Fibroblast of upper back skin (primary cell): ENCODE results near the gene ACKR3.

ENCODE experiments used
- DNase-seq: peaks from one replicate; pipeline ENCODE4 v3.0.0-alpha.2; 2013

The ACKR3 gene

DNA sequence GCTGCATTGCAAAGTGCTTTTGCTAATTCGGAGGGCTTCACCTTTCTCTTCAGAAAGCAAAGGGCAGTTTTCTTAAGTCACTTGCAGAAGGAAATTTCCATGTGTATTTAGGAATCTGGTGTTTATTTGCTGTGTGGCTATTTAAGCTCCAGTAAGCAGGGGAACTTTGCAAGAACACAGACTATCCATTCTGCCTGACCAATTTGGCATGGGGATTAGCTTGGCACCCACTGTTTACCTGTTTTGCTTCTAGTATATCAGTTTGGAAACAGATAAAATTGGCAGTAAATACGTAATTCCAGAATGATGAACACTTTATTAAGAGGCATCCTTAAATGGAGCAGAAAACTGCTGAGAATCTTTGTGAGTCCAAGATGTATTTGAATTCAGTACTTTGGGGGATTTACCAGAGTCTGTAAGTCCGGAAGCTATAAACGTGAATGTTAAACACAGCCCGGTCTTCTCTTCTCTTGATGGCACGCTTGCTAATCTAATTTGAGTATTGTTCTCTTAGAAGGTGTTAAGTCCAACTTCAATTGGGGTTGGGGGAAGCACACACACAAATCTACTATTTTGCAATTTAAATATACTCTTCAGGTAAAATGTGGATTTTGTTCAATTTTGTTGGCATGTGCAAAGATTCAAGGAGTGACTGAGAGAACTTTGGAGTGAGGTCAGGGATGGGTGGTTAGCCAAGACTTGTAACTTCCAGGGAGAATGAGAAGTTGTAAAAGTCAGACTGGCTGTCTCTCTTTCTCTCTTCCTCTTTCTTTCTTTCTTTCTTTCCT, 650 bp downstream of the ACKR3 start:
- DNase-seq = no peak

DNA sequence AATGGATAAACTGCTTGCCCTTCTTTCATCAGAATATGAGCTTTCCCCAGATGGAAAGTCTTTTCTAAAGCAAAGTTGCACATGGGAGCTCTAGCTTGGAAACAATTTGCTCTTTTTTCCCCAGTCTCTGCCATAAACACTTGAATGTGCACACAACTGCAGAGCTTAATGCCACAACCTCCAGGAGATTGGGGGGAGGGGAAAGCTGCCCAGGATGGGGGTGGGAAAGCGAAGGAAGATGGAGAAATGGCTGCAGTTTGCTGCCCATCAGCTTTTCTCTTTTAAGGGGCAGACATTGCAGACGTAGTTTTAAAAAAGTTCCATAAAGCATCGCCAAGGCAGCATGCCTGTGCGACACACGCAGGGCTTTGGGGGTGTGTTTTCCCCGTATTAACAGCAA, 1.5 kb downstream of the ACKR3 start:
- no peak for DNase-seq

DNA sequence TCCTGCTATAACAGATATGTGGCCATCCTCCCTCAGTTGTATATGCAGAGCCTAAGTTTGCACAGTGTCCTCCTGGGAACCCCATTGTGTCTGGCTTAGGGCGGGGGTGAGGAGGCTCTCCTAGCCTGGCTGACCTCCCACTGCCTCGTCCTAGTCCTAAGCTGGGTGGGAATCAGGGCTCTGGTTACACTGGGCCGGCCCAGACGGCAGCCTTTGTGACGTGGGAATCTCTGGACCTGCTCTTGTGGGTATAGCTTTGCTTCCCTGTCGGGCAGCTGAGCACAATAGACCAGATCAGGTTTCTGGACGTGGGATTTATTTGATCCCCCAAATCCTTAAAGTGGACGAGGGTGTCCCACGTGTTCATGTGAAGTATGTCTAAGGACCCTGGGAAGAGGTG, 2.9 kb downstream of the ACKR3 start:
- no peak for DNase-seq

DNA sequence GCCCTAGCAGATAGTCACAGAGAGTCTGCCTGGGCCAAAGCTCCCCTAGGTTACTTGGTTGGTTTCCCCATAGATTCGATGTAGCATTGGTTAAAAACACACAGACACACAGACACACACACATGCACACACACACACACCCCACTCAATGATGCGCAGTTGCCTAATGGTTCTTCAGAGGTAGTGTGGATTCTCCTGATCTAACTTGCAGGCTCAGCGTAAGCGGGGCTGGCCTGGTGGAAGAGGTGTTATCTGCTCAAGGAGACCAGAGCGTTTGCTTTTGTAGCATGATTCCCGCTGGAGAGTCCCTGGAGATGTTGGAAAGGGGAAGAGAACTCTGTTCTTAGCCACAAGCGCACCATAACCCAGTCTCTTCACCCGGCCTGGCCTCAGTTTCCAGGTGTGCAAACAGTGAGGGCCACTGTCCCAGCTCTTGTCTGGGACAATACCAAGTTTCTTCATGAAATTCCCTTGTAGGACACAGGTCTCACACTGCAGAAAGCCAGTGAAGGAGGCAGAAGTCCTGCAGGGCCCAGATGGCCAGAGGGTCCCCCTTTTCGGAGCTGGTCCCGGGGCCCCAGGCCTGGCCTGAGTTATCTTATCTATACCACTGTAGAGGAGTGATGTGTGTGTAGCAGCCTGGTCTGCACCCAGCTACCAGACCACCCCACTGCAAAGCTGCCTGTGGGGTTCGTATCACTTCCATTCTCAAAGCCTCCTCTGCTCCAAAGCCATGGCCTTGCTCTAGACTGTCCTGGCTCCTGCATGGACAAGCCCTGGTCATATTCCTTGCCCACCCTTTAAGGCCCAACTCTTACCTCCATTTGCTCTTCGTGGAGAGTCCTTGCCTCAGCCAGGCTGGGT, 3.7 kb downstream of the ACKR3 start:
- DNase-seq = no peak

DNA sequence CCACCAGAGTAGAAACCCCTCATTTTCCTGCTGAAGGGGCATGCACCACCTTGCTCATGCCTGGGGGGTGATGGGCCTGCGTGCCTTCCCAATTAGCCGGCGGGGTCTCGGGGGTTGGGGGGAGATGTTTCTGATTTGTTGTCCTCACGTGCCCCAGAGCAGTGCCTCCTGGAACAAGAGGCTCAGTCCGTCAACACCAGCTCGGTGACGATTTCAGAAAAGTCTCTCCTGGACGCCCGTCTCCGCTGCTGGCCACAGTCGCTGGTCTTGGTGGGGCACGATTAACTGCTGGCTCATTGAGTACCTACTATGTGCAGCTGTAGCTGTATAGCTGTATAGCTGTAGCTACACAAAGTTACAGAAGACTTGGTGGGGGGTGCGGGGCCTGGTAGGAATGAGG, 4.4 kb downstream of the ACKR3 start:
- DNase-seq = no peak

DNA sequence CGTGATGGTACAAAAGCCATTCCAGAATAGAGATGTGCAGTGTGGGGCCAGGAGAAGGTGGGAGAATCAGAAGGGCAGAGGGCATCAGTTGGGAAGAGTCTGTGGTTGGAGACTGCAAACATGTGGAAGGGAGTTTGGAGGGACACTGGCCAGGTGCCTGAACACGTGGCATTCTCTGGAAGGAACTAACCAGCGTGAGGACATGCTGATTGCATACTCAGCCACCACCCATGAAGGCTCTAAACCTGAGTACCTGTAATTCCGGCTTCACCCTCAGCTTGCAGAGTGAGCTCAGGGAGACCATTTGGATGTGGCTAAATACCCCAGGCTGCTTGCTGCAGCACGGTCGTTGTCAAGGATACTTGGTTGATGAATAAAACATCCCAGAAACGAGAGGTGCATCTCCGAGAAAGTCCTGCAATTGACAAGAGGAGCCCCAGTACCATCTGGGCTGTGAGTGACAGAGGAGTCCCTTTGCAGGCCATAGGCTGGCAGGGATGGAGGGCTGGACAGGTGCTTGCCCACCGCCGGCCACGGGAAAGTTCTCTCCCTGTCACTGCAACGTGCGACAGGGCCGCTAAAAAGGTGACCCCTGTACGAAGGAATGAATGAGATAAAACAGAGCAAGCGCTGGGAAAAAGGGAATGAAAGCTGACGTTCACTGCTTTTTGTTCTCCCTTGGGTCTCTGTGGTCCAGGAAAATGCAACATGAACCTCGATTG, 5.0 kb downstream of the ACKR3 start:
- no peak for DNase-seq

DNA sequence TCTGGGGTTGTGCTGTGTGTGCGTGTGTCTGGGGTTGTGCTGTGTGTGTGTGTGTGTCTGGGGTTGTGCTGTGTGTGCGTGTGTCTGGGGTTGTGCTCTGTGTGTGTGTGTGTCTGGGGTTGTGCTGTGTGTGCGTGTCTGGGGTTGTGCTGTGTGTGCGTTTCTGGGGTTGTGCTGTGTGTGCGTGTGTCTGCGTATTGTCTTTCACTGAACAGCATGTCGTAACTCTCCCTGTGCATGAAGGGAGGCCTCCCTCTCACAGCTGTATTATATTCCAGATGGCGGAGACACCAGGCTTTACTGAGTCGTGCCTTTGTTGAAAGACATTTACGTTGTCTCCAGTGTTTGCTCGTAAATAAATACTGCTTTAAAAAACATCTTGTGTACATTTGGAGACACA, 5.9 kb downstream of the ACKR3 start:
- DNase-seq = no peak

DNA sequence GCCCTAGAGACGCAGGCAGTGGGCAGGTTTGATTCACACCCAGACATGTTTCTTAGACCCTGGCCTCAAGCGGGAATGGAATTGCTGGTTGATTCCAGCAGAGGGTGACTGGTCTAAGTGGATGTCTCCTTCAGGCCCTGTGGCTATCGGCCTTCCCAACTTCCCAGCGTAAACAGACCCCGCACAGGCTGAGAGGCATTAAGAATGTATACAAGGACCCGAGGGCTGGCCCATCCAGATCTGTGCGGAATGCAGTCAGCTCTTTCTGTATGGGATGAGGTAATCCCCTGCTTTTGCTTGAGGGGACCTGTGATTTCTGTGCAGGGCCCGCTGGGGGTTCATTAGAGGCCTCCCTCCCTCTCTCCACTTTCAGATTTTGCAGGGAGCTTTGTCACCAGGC, 6.5 kb downstream of the ACKR3 start:
- DNase-seq = peak; percentile 50

DNA sequence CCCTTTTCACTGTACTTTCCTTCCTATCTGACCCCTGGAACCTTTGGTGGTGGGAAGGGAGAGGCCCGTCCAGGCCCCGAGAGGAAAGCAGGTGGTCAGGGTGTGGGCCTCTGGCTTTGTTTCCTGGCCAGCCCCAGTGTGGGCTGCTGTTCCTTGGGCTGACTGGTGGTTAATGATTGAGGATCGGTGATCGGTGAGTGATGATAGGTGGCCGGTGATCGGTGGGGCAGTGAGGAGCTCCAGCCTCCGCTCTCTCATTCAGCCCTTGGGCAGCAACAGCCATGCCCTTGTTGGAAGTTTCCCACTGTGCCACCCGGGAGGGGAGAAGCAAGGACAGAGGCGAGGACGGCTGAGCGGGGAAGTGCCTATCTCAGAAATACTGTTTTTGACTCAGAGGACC, 7.3 kb downstream of the ACKR3 start:
- no peak for DNase-seq

DNA sequence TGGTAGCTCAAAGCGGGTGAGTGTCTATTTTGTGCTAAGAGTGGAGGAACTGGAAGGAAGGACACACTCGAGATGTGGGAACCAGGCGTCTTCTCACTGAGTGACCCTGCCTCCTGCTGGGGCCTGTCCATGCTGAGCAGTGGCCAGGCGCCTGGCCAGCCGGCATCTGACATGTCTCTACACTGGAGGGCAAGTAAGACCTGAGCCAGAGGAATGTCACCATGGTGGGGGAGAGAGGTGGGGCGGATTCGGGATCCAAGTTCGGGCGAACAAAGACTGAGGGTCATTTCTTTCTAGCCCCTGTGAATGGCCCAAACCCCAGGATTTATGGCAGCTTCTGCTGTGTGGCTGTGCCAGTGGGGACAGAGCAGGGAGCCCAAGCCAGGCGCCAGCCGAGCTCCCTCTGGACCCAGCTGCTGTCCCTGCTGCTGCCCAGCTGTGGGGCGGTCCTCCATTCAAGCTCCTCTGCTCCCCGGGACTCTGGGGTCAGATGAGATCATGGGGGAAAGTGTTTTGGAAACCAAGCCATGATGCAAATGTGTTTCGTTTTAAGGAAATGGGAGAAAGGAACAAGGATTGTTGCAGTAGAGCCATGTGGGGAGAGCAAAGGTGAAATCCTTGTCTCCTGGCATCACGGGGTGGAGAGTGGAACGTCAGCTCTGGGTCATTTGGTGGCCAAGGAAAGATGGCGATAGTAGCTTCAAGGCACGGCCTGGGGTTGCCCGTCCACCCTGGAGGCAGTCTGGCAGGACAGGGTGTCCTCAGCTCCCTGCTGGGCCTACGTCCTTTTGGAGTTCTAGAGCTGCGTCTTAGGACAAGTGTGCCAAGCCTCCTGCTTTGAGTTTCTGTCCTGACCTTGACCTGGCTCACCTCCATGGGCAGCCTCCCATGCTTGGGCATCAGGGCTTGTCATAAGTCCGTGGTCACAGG, 8.1 kb downstream of the ACKR3 start:
- no peak for DNase-seq

DNA sequence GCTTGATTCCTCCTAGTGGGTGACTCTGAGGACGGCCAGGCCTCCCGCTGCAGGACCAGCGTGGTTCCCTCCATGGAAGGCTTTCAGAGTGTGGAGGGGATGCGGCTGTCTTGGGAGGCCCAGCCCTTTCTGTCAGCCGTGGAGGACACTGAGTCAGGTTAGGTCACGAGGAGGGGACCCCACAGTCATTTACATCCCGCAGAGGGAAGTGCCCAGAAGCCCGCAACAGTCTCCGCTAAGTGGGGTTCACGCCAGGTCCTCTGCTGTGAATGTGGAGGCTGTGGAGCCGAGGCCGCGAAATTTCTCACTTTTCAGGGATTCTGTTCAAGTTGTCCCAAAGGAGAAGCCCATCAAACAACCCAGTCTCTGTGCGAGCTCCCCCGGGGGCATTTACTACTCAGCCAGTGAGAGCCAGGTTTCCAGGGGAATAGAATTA, 8.8 kb downstream of the ACKR3 start:
- no peak for DNase-seq

DNA sequence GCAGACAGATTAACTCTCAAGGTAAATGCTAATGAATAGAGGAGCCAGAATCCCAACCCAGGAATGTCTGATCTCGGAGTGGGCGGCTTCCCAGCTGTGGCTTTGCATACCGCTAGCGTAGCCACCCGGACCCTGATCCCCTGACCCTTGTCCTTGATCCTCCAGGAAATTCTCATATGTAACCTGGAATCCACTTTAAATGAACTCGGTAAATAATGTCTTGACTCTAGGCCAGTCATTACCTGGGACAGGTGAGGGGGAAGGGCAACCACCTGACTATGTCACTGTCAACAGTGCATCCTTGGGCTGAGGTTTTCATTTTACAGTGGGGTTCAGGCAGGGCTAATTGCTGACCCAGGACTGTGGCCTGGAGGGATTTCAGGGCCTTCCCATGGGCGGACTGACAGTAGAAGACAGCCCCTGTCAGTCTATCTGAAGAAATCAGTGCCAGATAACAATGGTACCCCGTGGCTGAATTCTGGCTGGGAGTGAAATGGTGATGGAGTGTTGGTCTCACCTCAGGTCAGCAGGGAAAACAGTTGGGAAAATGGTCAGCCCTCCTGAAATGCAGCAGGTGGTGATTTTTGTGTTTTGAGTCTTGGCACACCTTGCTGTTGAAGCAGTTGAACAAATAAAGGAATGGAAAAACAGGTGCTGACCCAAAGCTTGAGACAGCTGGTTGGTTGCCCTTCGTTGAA, 9.6 kb downstream of the ACKR3 start:
- DNase-seq = no peak

DNA sequence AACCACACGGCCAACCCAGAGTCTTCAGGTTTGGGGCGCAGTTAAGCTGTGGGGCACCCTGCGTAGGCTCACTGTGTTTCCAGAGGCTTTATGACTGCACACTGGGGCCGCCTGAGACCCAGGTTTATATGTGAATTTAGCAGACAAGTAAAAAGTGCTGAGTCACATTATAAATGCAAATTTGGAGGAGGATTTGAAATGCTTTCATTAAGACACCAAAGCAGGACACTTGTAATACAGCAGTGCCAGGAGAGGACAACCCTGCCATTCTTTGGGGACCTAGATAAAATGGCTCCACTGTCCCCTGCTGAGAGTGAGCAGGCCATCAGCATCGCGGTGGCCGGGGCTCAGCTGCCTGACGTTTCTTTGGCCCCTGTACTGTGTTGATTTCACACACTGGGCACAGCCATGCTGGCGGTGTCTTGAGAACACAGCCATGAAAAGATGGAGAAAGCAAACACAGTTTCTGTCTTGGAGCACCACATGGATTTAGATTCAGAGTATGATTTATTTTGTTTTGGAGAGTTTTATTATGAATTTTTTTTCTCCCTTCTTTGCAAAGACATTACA, 10.2 kb downstream of the ACKR3 start:
- DNase-seq = no peak

DNA sequence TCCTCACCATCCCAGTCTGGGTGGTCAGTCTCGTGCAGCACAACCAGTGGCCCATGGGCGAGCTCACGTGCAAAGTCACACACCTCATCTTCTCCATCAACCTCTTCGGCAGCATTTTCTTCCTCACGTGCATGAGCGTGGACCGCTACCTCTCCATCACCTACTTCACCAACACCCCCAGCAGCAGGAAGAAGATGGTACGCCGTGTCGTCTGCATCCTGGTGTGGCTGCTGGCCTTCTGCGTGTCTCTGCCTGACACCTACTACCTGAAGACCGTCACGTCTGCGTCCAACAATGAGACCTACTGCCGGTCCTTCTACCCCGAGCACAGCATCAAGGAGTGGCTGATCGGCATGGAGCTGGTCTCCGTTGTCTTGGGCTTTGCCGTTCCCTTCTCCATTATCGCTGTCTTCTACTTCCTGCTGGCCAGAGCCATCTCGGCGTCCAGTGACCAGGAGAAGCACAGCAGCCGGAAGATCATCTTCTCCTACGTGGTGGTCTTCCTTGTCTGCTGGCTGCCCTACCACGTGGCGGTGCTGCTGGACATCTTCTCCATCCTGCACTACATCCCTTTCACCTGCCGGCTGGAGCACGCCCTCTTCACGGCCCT, 11.2 kb downstream of the ACKR3 start:
- DNase-seq = no peak

DNA sequence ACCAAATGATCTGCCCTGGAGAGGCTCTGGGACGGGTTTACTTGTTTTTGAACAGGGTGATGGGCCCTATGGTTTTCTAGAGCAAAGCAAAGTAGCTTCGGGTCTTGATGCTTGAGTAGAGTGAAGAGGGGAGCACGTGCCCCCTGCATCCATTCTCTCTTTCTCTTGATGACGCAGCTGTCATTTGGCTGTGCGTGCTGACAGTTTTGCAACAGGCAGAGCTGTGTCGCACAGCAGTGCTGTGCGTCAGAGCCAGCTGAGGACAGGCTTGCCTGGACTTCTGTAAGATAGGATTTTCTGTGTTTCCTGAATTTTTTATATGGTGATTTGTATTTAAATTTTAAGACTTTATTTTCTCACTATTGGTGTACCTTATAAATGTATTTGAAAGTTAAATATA, 11.9 kb downstream of the ACKR3 start:
- no peak for DNase-seq

DNA sequence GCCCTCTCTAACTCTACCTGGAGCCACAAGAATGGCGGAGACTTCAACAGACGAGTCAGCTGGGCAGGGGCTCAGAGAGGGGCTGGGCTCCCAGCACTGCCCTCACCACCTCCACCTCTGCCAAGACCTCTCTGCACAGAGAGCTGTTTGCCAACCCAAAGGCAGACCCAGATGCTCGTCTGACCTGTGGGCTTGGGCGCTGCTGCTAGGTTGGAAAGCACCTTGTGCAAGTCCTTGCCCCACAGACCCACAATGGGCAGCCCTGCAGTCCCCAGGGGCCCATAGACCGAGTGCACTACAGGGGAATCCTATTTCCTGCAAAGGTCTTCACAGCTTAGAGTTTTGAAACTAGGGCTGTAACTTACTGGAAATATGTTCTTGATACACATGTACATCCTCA, 13.3 kb downstream of the ACKR3 start:
- no peak for DNase-seq

DNA sequence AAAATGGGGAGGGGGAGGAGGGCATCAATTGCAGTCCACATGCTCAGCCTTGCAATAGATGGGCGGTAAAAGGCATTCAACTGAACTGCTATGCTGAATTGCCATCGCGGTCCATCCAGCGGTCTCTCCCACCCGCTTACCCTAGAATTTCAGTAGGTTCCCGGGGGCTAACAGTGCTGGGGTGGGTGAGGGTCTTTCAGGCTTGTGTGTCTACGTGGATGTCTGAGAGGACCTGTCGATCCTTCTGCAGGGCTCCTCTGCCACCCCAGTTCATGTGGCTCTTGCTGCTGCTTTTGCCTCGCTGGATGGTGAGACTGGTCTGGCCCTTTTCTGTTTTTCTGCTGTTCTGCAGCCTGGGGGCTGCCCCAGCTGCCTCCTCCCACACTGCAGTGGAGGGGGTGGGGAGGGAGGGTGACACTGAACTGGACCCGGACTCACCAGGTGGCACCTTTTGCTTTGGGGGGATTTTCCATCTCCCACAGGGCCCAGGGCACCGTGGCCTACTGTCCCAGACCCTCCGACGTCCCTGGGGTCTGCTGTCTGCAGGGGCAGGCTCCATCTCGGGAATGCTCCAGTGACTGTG, 14.1 kb downstream of the ACKR3 start:
- no peak for DNase-seq

DNA sequence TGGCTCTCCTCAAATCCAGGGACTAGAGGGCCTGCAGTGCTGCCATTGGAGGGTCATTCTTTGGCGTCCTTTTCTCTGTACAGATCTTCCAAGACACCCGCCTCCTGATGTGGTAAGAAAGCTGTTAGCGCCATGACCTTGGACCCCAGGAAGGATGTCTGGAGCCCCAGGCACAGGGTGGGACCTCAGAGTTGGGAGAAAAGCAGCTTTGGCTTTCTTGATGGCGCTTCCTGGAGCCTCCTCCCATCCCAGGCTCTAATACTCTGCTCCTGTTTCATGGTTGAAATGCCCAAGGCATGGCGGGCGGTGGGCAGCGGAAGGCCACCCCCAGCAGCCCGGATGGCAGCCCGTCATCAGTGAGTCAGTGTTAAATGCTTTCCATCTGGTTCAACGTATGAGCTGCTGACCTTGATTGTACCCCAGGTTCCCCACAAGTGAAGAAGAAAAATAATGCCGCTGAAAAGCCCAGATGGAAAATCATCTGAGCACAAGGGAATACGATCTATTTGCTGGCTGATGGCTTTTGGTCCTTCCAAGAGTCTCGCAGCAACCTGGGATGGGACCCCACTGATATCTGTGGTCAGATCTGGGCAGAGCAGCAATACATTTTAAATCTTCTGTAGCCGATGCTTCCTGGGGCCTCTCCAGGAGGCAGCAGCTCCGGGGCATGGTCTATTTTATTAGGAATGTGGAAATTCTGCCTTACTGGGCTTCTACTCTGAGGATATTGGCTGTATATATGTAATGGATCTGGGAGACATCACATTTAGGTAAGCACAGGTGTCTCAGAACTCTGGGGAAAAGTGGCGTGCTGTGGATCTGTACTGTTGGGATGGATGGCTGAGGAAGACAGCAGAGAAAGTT, 15.1 kb downstream of the ACKR3 start:
- peak; percentile 40 for DNase-seq

DNA sequence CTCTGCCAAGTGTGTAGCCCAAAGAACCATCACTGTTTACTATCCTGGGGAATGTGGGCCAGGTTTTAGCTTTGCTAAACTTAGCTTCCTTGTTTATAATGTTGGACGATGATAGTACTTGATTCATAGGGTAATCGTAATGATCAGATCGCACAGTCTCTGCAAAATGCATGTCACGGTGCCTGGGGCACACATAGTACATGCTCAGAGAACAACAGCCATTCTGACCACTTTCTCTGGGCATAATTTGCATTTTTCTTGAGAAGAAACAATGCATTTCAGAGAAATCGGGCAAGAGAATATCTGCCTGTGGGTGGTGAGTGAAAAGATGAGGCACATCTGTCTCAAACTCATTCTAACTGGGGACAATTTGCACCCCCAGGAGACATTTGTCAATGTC, 16.3 kb downstream of the ACKR3 start:
- no peak for DNase-seq
